DLD1 (cell line): ENCODE data around the gene TSPAN15.

Experiments
- in situ Hi-C: cut with HindIII; loops from 2 replicates; pipeline ENCODE4 v1.10.0; 2017; ENCODE audit warnings: low sequenced_read_pairs

The TSPAN15 gene

GRCh38 chr10:69498711-69499471 lies 47.6 kb downstream of the TSPAN15 start:
- in situ Hi-C loops = loop anchor here (5.0 kb wide), 2 partner anchors 48 to 77 kb away; no protein-coding TSS in a partner anchor

GRCh38 chr10:69499726-69500689 lies 48.7 kb downstream of the TSPAN15 start:
- in situ Hi-C loops = loop anchor here (5.0 kb wide), 2 partner anchors 47 to 78 kb away; no protein-coding TSS in a partner anchor

- in situ Hi-C loops = no loop called here
Observed at GRCh38 chr10:69500864-69501468, 49.7 kb downstream of the TSPAN15 start.

- in situ Hi-C loops = no loop called here
Observed at GRCh38 chr10:69501657-69502056, 50.4 kb downstream of the TSPAN15 start.

GRCh38 chr10:69502589-69502988 lies 51.3 kb downstream of the TSPAN15 start:
- in situ Hi-C loops = no loop called here

GRCh38 chr10:69503001-69503895 lies 52.0 kb downstream of the TSPAN15 start:
- in situ Hi-C loops = no loop called here

- in situ Hi-C loops = no loop called here
Observed at GRCh38 chr10:69503896-69504265, 52.6 kb downstream of the TSPAN15 start.

DNA sequence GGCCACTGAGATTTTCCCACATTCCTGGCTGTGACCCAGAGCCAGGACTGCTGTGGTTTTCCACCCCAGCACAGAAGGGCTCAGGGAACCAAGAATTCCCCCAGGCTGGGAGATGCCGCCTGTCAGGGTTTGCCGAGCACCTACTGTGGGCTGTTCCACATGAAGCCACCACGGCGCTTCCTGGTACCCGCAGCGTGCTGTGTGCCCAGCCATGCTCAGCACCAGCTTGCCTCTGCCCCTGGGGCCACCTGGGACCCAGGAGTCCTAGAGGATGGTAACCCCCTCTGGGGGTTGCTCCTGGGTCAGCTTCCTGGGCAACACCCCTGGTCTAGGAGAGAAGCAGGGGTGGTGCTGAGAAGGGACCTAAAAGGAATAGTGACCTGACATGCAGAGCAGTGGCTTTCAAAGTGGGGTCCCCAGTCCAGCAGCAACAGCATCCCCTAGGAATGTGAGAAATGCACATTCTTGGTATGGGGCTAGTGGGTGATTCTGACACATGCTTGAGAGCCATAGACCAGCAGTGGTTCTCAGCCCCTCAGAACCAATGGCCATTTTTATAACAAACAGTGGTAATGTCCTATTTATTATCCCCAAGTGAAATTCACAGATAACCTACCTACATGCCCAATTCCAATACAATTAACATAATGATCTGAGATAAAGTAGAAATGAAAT lies 53.4 kb downstream of the TSPAN15 start:
- in situ Hi-C loops = no loop called here

DNA sequence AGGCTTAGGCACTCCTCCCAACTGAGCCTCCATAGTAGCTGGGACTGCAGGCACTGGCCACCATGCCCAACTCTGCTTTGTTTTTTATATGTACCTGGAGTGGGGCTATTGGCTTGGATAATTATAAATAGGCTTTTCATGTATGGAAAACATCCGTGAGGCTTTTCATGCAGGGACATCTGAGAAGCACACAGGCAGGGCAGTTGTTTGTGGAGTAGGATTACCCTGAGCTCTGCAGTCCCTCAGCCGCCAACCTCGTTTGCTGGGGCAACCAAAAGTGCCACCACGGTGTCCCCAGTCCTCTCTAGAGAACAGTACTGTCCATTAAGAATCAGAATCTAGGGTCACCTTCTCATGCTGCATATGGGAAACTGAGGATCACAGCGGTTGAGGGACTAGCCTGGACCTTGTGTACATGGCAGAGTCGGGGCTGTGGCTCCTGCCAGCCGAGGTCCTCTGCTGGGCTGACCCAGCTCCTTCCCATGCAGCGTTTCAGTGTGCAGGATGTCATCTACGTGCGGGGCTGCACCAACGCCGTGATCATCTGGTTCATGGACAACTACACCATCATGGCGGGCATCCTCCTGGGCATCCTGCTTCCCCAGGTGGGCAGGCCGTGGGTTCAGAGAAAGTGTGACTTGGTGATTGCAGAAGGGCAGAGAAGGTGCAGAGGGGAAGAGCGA lies 54.5 kb downstream of the TSPAN15 start:
- in situ Hi-C loops = no loop called here

- in situ Hi-C loops = no loop called here
Observed at GRCh38 chr10:69506487-69506833, 55.2 kb downstream of the TSPAN15 start.

- in situ Hi-C loops = no loop called here
Observed at GRCh38 chr10:69506834-69507713, 55.8 kb downstream of the TSPAN15 start.

GRCh38 chr10:69508738-69509340 lies 57.6 kb downstream of the TSPAN15 start:
- in situ Hi-C loops = no loop called here

- in situ Hi-C loops = no loop called here
Observed at GRCh38 chr10:69512901-69513300, 61.6 kb downstream of the TSPAN15 start.

DNA sequence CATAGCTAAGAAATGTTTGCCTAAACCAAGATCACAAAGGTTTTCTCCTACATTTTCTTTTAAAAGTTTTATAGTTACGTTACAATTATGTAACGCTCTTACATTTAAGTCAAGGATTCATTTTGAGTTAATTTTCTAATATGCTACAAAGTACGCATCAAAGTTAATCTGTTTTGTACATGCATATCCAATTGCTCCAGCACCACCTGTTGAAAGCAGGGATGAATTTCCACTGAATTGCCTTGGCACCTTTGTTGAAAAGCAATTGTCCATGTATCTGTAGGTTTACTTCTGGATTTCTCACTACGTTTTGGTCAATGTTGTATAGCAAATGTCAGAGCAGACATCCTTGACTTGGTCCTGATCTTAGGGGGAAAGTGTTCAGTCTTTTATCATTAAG lies 62.4 kb downstream of the TSPAN15 start:
- in situ Hi-C loops = no loop called here

GRCh38 chr10:69515699-69516259 lies 64.5 kb downstream of the TSPAN15 start:
- in situ Hi-C loops = no loop called here

GRCh38 chr10:69516316-69516715 lies 65.1 kb downstream of the TSPAN15 start:
- in situ Hi-C loops = no loop called here

- in situ Hi-C loops = no loop called here
Observed at GRCh38 chr10:69516796-69517195, 65.5 kb downstream of the TSPAN15 start.
